ENCODE measurements around the gene ENKUR. TPM values are rescaled to one million over a fixed set of nuclear protein-coding genes. Genes with fewer than 3 reads are reported as not detected.

Gene ENKUR
- total RNA-seq, 4 donors from 2014 or later: not detected

DNA sequence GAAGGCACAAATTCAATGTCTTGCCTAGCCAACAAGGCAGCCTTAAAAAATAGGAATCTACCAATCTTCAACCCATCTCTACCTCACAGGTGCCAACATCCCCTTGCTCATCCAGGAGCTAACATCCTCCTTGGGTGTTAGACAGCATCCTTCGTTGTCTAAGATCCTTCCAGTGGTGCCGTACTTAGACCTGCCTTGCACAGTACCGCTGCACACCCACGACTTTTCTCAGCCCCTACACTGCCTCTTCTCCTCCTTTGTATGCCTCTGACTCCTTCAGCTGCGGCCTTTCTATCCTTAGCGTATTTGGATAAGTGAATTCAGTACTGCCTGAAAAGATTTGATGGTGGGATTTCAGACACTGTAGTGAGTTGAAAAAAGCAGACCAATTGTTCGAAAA, 47.6 kb downstream of the ENKUR start:
- TF ChIP-seq, protein P1, sequence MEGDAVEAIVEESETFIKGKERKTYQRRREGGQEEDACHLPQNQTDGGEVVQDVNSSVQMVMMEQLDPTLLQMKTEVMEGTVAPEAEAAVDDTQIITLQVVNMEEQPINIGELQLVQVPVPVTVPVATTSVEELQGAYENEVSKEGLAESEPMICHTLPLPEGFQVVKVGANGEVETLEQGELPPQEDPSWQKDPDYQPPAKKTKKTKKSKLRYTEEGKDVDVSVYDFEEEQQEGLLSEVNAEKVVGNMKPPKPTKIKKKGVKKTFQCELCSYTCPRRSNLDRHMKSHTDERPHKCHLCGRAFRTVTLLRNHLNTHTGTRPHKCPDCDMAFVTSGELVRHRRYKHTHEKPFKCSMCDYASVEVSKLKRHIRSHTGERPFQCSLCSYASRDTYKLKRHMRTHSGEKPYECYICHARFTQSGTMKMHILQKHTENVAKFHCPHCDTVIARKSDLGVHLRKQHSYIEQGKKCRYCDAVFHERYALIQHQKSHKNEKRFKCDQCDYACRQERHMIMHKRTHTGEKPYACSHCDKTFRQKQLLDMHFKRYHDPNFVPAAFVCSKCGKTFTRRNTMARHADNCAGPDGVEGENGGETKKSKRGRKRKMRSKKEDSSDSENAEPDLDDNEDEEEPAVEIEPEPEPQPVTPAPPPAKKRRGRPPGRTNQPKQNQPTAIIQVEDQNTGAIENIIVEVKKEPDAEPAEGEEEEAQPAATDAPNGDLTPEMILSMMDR (IDR thresholded peaks at IDR 0.05): no peak
- no peak for ATAC-seq (ENCODE audit: low FRiP score)
- no peak for DNase-seq (ENCODE audit: low spot score)

DNA sequence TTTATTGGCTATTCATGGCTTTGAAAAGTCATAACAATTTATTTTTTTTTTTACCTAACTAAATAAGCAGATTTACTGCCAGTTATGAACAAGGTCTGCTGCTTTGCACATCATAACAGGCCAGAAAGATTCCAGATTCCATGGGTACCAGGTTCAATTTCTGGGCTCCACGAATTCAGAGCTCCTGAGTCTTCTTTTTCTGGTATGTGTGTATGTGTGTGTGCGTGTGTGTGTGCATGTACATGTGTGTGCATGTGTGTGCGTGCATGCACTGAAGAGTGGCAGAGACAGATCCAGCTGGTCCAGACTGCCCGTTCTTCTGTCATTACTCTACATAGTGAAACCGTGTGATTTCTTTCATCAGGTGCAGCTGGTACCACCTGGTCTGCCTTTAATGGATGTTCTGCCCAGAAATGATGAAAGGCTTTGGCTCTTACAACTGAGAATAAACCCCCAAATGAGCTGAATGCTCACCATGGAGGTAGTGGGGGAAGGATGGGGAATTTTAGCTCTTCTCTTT, 48.9 kb downstream of the ENKUR start:
- ATAC-seq (ENCODE audit: low FRiP score): no peak
- no peak for DNase-seq (ENCODE audit: low spot score)
- TF ChIP-seq, protein P1 (IDR thresholded peaks at IDR 0.05): no peak

DNA sequence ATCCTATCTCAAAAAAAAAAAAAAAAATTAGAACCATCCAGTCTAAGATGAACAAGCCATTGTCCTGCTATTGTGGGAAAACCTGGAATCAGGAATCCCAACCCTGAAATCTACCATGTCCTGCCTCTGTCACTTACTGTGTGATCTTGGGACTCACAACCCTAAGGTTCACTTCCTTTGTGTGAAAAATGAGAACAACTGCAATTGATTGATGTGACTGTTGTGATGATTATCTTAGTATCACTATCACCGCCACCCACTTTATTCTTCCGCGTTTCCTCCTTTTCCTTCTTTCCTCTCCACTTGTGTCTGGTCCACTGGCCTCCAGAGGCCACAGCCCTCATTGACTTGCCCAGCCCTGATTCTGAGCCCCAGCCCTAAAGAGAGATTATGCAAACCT, 50.9 kb downstream of the ENKUR start:
- DNase-seq (ENCODE audit: low spot score): no peak
- TF ChIP-seq, protein P1 (IDR thresholded peaks at IDR 0.05): no peak
- ATAC-seq (ENCODE audit: low FRiP score): no peak

DNA sequence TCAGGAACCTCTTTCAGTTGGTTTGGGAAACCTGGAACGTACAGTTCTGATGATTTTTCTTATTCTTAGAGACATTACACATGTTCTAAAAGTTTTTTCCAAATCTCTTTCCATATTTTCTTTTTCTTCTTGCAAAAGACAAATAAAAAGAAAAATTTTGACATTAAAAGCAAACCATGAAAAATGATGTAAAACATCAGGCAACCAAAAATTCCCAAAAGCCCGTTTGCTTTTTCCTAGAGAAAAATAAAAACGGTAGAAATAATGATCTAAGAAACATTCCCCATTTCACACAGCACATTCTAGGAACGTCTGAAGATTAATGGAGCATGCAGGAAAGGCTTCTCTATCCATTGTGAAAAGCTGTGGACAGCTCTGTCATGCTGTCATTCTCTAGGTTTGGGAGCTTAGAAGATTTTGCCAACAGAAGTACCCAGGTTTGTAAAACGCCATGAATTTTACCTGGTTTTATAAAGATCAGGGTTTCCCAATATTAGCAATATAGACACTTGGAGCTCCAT, 52.4 kb downstream of the ENKUR start:
- TF ChIP-seq, protein P1 (IDR thresholded peaks at IDR 0.05): no peak
- no peak for ATAC-seq (ENCODE audit: low FRiP score)
- DNase-seq (ENCODE audit: low spot score): no peak

DNA sequence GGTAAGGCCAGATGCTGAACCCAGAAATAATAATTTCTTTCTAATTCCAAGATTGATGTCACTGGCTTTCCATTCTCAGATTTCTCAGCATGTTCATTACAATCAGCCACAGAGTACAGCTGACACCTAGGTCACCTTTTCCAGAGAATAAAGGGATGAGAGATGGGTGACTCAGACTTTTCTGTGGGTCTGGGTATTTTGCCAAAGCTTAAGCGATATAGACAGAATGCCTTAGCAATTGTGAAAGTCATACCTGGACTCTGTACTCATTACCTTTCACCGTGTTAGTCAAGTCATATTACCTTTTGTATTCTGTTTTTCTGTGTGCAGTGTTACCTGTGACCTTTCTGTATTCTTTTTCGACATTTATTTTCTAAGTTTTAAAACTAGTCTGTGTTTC, 53.0 kb downstream of the ENKUR start:
- DNase-seq (ENCODE audit: low spot score) (no peak), ATAC-seq (ENCODE audit: low FRiP score) (no peak)
- TF ChIP-seq, protein P1 (IDR thresholded peaks at IDR 0.05): no peak

DNA sequence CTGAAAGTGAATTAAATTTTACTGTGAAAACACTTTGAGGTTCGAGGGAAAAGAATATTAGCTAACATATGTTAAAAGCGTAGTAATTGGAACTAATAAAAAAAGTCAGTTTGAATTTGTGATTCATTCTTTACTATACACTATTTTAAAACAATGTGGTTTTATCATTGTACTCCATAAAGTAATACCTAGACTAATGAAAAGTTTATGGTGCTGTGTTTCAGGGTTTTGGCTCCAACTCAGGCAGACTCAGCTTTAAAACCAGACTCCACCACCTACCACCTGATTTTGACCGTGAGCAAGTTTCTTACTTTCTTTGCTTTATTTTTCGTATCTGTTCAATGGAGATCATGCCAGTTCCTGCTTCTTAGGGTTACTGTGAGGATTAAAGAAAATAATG, 54.4 kb downstream of the ENKUR start:
- DNase-seq (ENCODE audit: low spot score): no peak
- no peak for ATAC-seq (ENCODE audit: low FRiP score)
- TF ChIP-seq, protein P1 (IDR thresholded peaks at IDR 0.05): no peak

DNA sequence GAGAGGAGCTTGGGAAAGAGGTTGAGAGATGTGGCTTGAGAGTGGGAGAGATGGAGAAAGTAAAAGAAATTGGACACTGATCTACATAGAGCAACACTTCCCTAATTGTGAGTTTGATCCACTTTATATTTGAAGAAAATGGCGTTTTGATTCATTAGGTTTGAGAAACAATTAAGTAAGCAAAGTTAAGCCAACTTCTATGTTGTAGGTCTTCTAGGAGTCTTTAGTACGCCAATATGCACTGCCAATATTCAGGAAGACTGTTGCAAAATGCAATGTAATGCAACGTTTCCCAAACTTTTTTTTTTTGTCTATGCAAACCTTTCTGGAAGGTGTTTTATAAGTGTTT, 56.6 kb downstream of the ENKUR start:
- no peak for ATAC-seq (ENCODE audit: low FRiP score)
- TF ChIP-seq, protein P1 (IDR thresholded peaks at IDR 0.05): no peak
- no peak for DNase-seq (ENCODE audit: low spot score)
